Hepatocyte (in vitro differentiated cells): ENCODE results near the gene MRPS33. TPM values are rescaled to one million over a fixed set of nuclear protein-coding genes. Genes with fewer than 3 reads are reported as not detected.
"Not testable (repeated sequence)": the region's sequence is repeated elsewhere in the genome, so short reads cannot be mapped to it uniquely, and the experiment has no call there.

Experiments
- DNase-seq: peaks from one replicate; pipeline ENCODE4 v3.0.0-alpha.2; 2016; ENCODE audit warnings: low spot score
- H2AFZ ChIP-seq: fragments of 200-600 bp; sonication (generic); 2 replicates; pipeline ENCODE4 v1.6.0; 2016; ENCODE audit warnings: antibody characterized with exemption, mild to moderate bottlenecking
- H3K27ac ChIP-seq: fragments of 200-600 bp; sonication (generic); 2 replicates; pipeline ENCODE4 v1.5.1; 2016; ENCODE audit warnings: mild to moderate bottlenecking
- H3K27me3 ChIP-seq: fragments of 200-600 bp; sonication (generic); 2 replicates; pipeline ENCODE4 v1.6.1; 2016
- H3K36me3 ChIP-seq: fragments of 200-600 bp; sonication (generic); replicated peaks from 2 replicates; pipeline ENCODE4 v1.5.1; 2016; ENCODE audit warnings: low read depth; ENCODE audit not compliant: insufficient read depth
- H3K4me1 ChIP-seq: fragments of 200-600 bp; sonication (generic); 2 replicates; pipeline ENCODE4 v1.5.1; 2016; ENCODE audit warnings: mild to moderate bottlenecking, moderate library complexity; ENCODE audit not compliant: insufficient read depth
- H3K4me2 ChIP-seq: fragments of 200-600 bp; sonication (generic); 2 replicates; pipeline ENCODE4 v1.6.0; 2016
- H3K4me3 ChIP-seq: fragments of 200-600 bp; sonication (generic); 2 replicates; pipeline ENCODE4 v1.5.1; 2016; ENCODE audit warnings: mild to moderate bottlenecking
- H3K79me2 ChIP-seq: fragments of 200-600 bp; sonication (generic); 2 replicates; pipeline ENCODE4 v1.6.0; 2017; ENCODE audit warnings: mild to moderate bottlenecking
- H3K9me2 ChIP-seq: fragments of 200-600 bp; sonication (generic); replicated peaks from 2 replicates; pipeline ENCODE4 v1.6.0; 2017; ENCODE audit warnings: mild to moderate bottlenecking; ENCODE audit not compliant: insufficient read depth
- H3K9me3 ChIP-seq: fragments of 200-600 bp; sonication (generic); 2 replicates; pipeline ENCODE4 v1.5.1; 2016; ENCODE audit warnings: low read depth, mild to moderate bottlenecking
- H4K20me1 ChIP-seq: fragments of 200-600 bp; sonication (generic); 2 replicates; pipeline ENCODE4 v1.6.0; 2016; ENCODE audit warnings: mild to moderate bottlenecking; ENCODE audit not compliant: insufficient read depth, poor library complexity, severe bottlenecking
- CTCF ChIP-seq: fragments of 200-600 bp; sonication (generic); IDR thresholded peaks from 2 replicates; pipeline ENCODE4 v1.5.1; 2016; ENCODE audit warnings: antibody characterized with exemption, mild to moderate bottlenecking; ENCODE audit not compliant: poor library complexity
- EZH2 ChIP-seq: fragments of 200-600 bp; sonication (generic); IDR thresholded peaks from 2 replicates; pipeline ENCODE4 v1.6.1; 2016; ENCODE audit warnings: antibody characterized with exemption, mild to moderate bottlenecking, borderline replicate concordance
- EZH2phosphoT487 ChIP-seq: fragments of 200-600 bp; sonication (generic); IDR thresholded peaks from one replicate; pipeline ENCODE4 v1.6.1; 2018; ENCODE audit warnings: antibody characterized with exemption, mild to moderate bottlenecking, low read depth, moderate library complexity; ENCODE audit not compliant: unreplicated experiment, severe bottlenecking
- WGBS: methylation state at CpG from one replicate; pipeline ENCODE4 v1.1.6; 2016; ENCODE audit warnings: low lambda C conversion rate; ENCODE audit errors: missing lambda C conversion rate; 5-methylcytosine and 5-hydroxymethylcytosine counted together
- polyA plus RNA-seq: library from polyadenylated mRNA; unstranded; fragments of >200 nt; fragmentation: Nextera tagmentation; extraction: Ambion mirVana; gene quantifications from 2 replicates; pipeline ENCODE4 v1.2.1, GENCODE V29; 2016
- total RNA-seq: library from RNA; depleted of rRNA; stranded (reverse); fragments of >200 nt; gene quantifications from 2 replicates; pipeline ENCODE4 v1.2.3, GENCODE V29; 2014

Gene MRPS33
- total and polyA plus RNA-seq, 2 experiments from 2014 or later, result 33.8 to 82.9 TPM

GRCh38 chr7:140972344-140972743, 42.4 kb downstream of the MRPS33 start:
- no peak for DNase-seq
- TF ChIP-seq CTCF (no peak), EZH2 (no peak), EZH2phosphoT487 (no peak)
- Histone ChIP-seq H3K36me3 (no peaks in the 10 kb centered on the region), H3K4me3 (no peak overlapping the region), H3K27me3 (no peaks in the 10 kb centered on the region), H3K9me2 (no peaks in the 10 kb centered on the region), H3K4me1 (peaks cover 23% of the 10 kb centered on the region), H3K4me2 (no peak overlapping the region), H3K27ac (peak overlapping the region; percentile 21), H3K9me3 (no peaks in the 10 kb centered on the region), H2AFZ (no peak overlapping the region), H4K20me1 (no peaks in the 10 kb centered on the region), H3K79me2 (no peaks in the 10 kb centered on the region)
- 88% methylated on average over 2 of the region's 2 CpGs for WGBS

GRCh38 chr7:140967438-140967837, 47.3 kb downstream of the MRPS33 start:
- no peaks in the 10 kb centered on the region for H4K20me1 ChIP-seq
- H3K4me1 ChIP-seq, result peaks cover 4% of the 10 kb centered on the region
- no peaks in the 10 kb centered on the region for H3K27me3 ChIP-seq
- H3K36me3 ChIP-seq, result no peaks in the 10 kb centered on the region
- H2AFZ ChIP-seq, result no peak overlapping the region
- WGBS, result 57% methylated on average over 2 of the region's 2 CpGs
- no peaks in the 10 kb centered on the region for H3K9me3 ChIP-seq
- no peak overlapping the region for H3K4me2 ChIP-seq
- H3K27ac ChIP-seq, result no peak overlapping the region
- no peak overlapping the region for H3K4me3 ChIP-seq
- no peak for DNase-seq
- H3K79me2 ChIP-seq, result no peaks in the 10 kb centered on the region
- TF ChIP-seq EZH2phosphoT487 (no peak), EZH2 (no peak), CTCF (no peak)
- no peaks in the 10 kb centered on the region for H3K9me2 ChIP-seq

GRCh38 chr7:140966561-140967233, 48.1 kb downstream of the MRPS33 start:
- no peak for DNase-seq
- Histone ChIP-seq H3K9me2 (no peaks in the 10 kb centered on the region), H3K27me3 (no peaks in the 10 kb centered on the region), H3K27ac (no peak overlapping the region), H3K36me3 (no peaks in the 10 kb centered on the region), H2AFZ (no peak overlapping the region), H3K4me1 (peaks cover 4% of the 10 kb centered on the region), H3K9me3 (no peaks in the 10 kb centered on the region), H4K20me1 (no peaks in the 10 kb centered on the region), H3K4me3 (no peak overlapping the region), H3K79me2 (no peaks in the 10 kb centered on the region), H3K4me2 (peak overlapping the region; percentile 15)
- no peak for TF ChIP-seq EZH2phosphoT487
- WGBS, result 45% methylated on average over 5 of the region's 5 CpGs

GRCh38 chr7:140961117-140961516, 53.6 kb downstream of the MRPS33 start:
- TF ChIP-seq CTCF (no peak), EZH2 (no peak), EZH2phosphoT487 (no peak)
- no peaks in the 10 kb centered on the region for H3K9me2 ChIP-seq
- 93% methylated on average over 4 of the region's 4 CpGs for WGBS

GRCh38 chr7:140956997-140957396, 57.8 kb downstream of the MRPS33 start:
- H3K9me3 ChIP-seq, H4K20me1 ChIP-seq, H3K9me2 ChIP-seq, H3K36me3 ChIP-seq, H2AFZ ChIP-seq, H3K4me1 ChIP-seq, DNase-seq, H3K79me2 ChIP-seq, H3K27ac ChIP-seq, H3K27me3 ChIP-seq, H3K4me3 ChIP-seq, H3K4me2 ChIP-seq: not testable (repeated sequence)
- WGBS, result 97% methylated on average over 12 of the region's 25 CpGs

More at GRCh38 chr7:140961117-140961516, 53.6 kb downstream of the MRPS33 start:
- H3K27ac ChIP-seq, result no peak overlapping the region
- DNase-seq, result no peak
- no peaks in the 10 kb centered on the region for H3K36me3 ChIP-seq
- no peak overlapping the region for H3K4me2 ChIP-seq
- no peaks in the 10 kb centered on the region for H3K9me3 ChIP-seq
- H3K27me3 ChIP-seq, result no peaks in the 10 kb centered on the region
- H3K79me2 ChIP-seq, result no peaks in the 10 kb centered on the region
- peaks cover 3% of the 10 kb centered on the region for H3K4me1 ChIP-seq
- no peak overlapping the region for H3K4me3 ChIP-seq
- no peaks in the 10 kb centered on the region for H4K20me1 ChIP-seq
- H2AFZ ChIP-seq, result no peak overlapping the region
